WTC11 (cell line): ENCODE data around the gene SELENOK.

Experiments
- CTCF ChIP-seq: fragments of 200-600 bp; IDR thresholded peaks from 2 replicates; pipeline ENCODE4 v1.8.0; 2022; ENCODE audit warnings: antibody characterized with exemption
- TEAD1 ChIP-seq: sonication (generic); formaldehyde crosslinking; IDR thresholded peaks from 2 replicates; pipeline ENCODE4 v1.8.0; 2022; ENCODE audit warnings: mild to moderate bottlenecking, missing genetic modification reagents

- TF ChIP-seq CTCF, result no peak
- TF ChIP-seq TEAD1 (CRISPR knock-in tag), result no peak
These were observed 44.7 kb upstream of the SELENOK start for GRCh38 chr3:53936347-53936746.
